Right lobe of liver (tissue), 6 donors: ENCODE results near the gene FIZ1. TPM values are rescaled to one million over a fixed set of nuclear protein-coding genes. Genes with fewer than 3 reads are reported as not detected.

Experiments used
- ATAC-seq, 4 donors: fragments of 200-7000 bp; cut with Tn5 transposase; one replicate each; pipeline ENCODE4 v1.9.1; 2020; ENCODE audit warnings: mild to moderate bottlenecking in 4 of 4, moderate library complexity in 4 of 4
- DNase-seq, 3 donors: peaks; one replicate each; pipeline ENCODE4 v3.0.0-alpha.2; 2020
- H3K27ac ChIP-seq, 3 donors: fragments of 200-600 bp; one replicate each; pipeline ENCODE4 v1.8.0; 2022
- H3K27me3 ChIP-seq, 2 donors: fragments of 200-600 bp; one replicate each; pipeline ENCODE4 v1.8.0; 2022
- H3K36me3 ChIP-seq, 4 donors: fragments of 200-600 bp; sonication (generic) in 1 of 4; one replicate each; pipeline versions ENCODE4 v1.5.1 to v1.8.0; 2017 to 2022; ENCODE audit warnings: control low read depth in 1 of 4
- H3K4me1 ChIP-seq, 4 donors: fragments of 200-600 bp; sonication (generic) in 1 of 4; one replicate each; pipeline versions ENCODE4 v1.5.1 to v1.8.0; 2017 to 2022; ENCODE audit warnings: control low read depth in 1 of 4
- H3K4me3 ChIP-seq, 3 donors: fragments of 200-600 bp; one replicate each; pipeline ENCODE4 v1.8.0; 2022
- H3K9me3 ChIP-seq, 4 donors: fragments of 200-600 bp; sonication (generic) in 1 of 4; one replicate each; pipeline versions ENCODE4 v1.5.1 to v1.8.0; 2017 to 2022; ENCODE audit warnings: control low read depth in 1 of 4
- CTCF ChIP-seq, 4 donors: fragments of 200-600 bp in 3 of 4; fragments of 450-650 bp in 1 of 4; IDR thresholded peaks; one replicate each; pipeline versions ENCODE4 v1.5.1 to v1.8.0; 2016 to 2022; ENCODE audit warnings: antibody characterized with exemption in 4 of 4, mild to moderate bottlenecking in 2 of 4
- POLR2A ChIP-seq: fragments of 450-650 bp; IDR thresholded peaks from one replicate; pipeline ENCODE4 v1.6.1; 2017; ENCODE audit warnings: antibody characterized with exemption, mild to moderate bottlenecking
- WGBS: methylation state at CpG from one replicate; pipeline ENCODE4 v1.1.6; 2018; ENCODE audit warnings: low coverage, low lambda C conversion rate; ENCODE audit not compliant: insufficient coverage; ENCODE audit errors: missing lambda C conversion rate; 5-methylcytosine and 5-hydroxymethylcytosine counted together
- intact Hi-C, 2 donors: fragments of 100-400 bp; cut with DNase I; formaldehyde crosslinking; loops; one replicate each; pipeline versions ENCODE4 v1.11.2 to v1.14.1; 2022
- long read RNA-seq: library from polyadenylated mRNA; unstranded; transcript quantifications from one replicate; pipeline ENCODE4 v2.0.0, GENCODE V29; 2019
- total RNA-seq, 6 experiments: library from RNA; depleted of rRNA in 2 of 6; stranded (reverse); fragments of >200 nt in 2 of 6; fragmentation: NEBNext Ultra II Directional in 3 of 6; extraction: Animal tissue kit (Norgen Biotek cat#: 25700) in 3 of 6; gene quantifications; one replicate each; pipeline versions ENCODE4 v1.1.0 to v1.2.4, GENCODE V29; 2016 to 2023
- donor health status: DM: no; HTN: yes; CAD: no.
- donor health status: DM: no; HTN: no; CAD: no.
- donor health status: DM: no; HTN: no; CAD: no.
- donor health status: DM: no; HTN: yes; CAD: no.
- donor health status: DM: no; HTN: yes; CAD: no.

The FIZ1 gene
- 10 to 100 TPM in 1 of 6 experiments, 1 to 10 TPM in 5; 3.0 to 13.1 (median 5.1) TPM for total RNA-seq
- long read RNA-seq, result 0 reads

GRCh38 chr19:55599468-55599841 is at the start of gene FIZ1:
FIZ1 (minus strand) TSS chr19:55599517; CDS start chr19:55597865, 1,652 bp downstream.
- DNase-seq, result peak; percentile 96 to 98 (median 98)
- ATAC-seq, result peak; percentile 83 to 90 (median 87)
- Histone ChIP-seq H3K9me3 (no peaks in the 10 kb centered on the region), H3K36me3 (peaks cover 0 to 9% (median 2%) of the 10 kb centered on the region in 4 donors), H3K27ac (peak within 1 kb of the TSS; percentile 87 to 97 (median 94)), H3K27me3 (no peaks in the 10 kb centered on the region), H3K4me1 (peaks cover 0 to 3% (median 1%) of the 10 kb centered on the region in 4 donors), H3K4me3 (peak within 1 kb of the TSS; percentile 84 to 99 (median 99))
- WGBS, result under 1% methylated on average over 21 of the region's 23 CpGs
- no peak for TF ChIP-seq CTCF (IDR thresholded peaks at IDR 0.05)
- no peak for TF ChIP-seq POLR2A
- intact Hi-C loops, result no loop called here

DNA sequence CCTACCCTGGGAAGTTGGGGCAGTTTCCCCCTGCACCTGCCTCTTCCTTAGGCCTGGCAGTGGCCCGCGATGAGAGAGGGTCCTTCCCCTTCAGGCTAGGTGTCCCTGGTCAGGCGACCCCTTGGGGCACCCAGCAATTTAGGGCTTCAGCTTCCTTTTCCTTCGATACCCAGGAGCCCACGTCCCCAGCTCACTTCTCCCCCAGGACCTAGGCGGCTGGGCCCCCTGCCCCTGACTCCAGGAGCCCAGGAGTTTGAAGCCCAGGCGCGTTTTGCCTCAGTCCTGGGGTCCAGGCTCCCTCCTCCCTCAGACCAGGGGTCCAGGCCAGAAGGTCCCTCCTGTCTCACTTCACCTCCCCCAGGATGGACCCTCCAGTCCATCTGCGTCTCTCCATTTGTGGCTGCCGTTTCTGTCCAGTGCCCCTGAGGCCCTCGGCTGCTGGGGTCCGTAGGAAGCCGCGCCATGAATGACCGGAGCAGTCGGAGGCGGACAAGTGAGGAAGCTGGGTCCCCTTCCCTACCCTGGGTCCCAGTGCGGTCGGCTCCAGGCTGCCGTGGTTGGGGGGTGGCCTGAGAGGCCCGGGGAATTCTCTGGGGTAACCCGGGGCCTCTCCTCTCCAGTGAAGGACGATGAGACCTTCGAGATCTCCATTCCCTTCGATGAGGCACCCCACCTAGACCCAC is 49.4 kb upstream of the FIZ1 start:
- intact Hi-C loops, result no loop called here
- Histone ChIP-seq H3K4me1 (peaks cover 0 to 20% (median 3%) of the 10 kb centered on the region in 4 donors), H3K36me3 (peaks cover 0 to 10% (median 0%) of the 10 kb centered on the region in 4 donors), H3K27ac (peak overlapping the region; percentile 34 to 81 (median 78)), H3K4me3 (peak overlapping the region; percentile 77 to 96 (median 89)), H3K9me3 (no peaks in the 10 kb centered on the region), H3K27me3 (no peaks in the 10 kb centered on the region)
- 24% methylated on average over 13 of the region's 25 CpGs for WGBS
- ATAC-seq, result no peak
- no peak for TF ChIP-seq CTCF (IDR thresholded peaks at IDR 0.05)
- no peak for TF ChIP-seq POLR2A
- DNase-seq, result peak in 1 of 3 donors; percentile 19

DNA sequence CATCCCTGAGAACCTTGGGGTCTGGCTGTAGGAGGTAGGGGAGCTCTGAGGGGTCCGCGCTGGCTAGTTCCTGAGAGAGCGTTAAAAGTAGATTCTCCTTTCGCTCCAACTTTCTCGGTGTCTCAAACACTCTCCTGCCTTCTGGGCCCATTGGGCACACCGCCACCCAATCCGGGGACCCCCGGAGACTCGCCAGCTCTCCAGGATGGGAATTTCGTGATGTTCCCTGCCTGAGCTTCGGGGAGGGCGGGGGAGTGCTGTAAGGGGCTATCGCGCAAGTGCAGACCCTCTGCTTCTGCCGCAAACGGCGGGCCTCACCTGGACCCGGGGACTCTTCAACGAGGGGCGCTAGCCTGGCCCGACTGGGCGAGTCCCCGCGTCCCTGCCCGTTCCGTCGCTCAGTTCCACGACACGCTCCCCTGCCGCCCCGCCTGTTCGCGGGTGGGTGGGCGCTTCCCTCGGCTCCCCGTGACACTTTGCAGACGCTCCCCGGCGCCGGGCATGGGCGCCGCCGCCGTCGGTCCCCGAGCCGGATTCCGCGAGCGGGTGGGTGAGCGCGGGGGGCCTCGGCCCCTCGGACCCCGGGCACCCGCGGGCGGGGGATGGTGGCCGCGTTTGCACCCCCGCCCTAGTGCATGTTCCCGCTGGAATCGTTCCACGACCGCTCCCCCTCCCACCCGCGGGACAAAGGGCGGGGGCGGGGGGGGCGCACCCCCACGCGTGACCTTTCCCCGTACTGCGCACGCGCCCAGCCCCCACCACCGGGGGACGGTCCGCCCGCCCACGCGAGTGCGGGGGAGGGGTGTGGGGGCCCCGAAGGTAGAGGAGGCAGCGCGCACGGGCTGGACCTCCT is 48.6 kb upstream of the FIZ1 start, which contains the start of gene CCDC106:
TSS of gene CCDC106 (plus strand) at position 481 of the 853 bp plus-strand sequence. CDS start 835 bp downstream, outside the sequence.
- intact Hi-C loops, result no loop called here
- DNase-seq (peak; percentile 66 to 75 (median 72)), ATAC-seq (peak; percentile 60 to 73 (median 62))
- Histone ChIP-seq H3K36me3 (peaks cover 0 to 10% (median 0%) of the 10 kb centered on the region in 4 donors), H3K27ac (peak within 1 kb of the TSS; percentile 34 to 81 (median 78)), H3K9me3 (no peaks in the 10 kb centered on the region), H3K27me3 (no peaks in the 10 kb centered on the region), H3K4me1 (peaks cover 0 to 24% (median 3%) of the 10 kb centered on the region in 4 donors), H3K4me3 (peak within 1 kb of the TSS; percentile 77 to 96 (median 89))
- WGBS, result no CpG with 5 or more reads among the region's 87 CpGs
- TF ChIP-seq POLR2A (no peak), CTCF (IDR thresholded peaks at IDR 0.05) (no peak)

DNA sequence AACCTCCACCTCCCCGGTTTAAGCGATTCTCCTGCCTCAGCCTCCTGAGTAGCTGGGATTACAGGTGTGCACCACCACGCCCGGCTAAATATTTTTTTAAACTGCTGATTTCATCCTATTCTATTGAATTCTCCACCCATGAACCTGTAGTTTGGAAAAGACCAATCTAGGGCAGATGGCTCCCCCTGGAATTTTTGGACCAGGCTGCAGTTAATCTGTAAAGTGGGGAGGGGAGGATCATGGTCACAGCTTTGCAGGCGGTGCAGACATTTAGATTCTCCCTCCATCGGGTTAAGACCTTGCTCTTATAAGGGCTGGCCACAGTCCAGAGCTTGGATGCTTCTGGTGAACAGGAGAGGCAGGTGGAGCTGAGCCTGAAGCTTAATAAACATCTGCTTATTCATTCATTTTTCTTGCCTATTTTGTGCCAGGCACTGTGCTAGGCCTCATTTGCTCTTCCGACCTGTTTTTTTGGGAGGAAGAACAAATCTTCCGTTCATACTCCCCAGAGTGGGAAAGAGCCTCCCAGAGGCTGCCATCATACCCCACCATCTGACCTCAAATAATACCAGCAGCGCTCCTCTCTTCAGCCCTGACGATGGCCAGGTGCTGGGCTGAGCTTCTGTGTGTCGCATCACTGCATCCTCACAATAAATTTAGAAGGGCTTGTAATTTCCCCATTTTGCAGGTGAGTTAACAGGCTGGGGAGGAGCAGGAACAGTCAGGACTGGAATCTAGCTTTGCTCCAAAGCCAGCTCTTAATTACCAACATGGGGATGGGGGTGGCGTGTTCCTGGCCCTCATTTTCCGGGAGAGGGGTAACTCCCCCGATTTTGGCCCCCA is 47.8 kb upstream of the FIZ1 start:
- WGBS, result 50% methylated on average over 10 of the region's 14 CpGs
- intact Hi-C loops, result no loop called here
- Histone ChIP-seq H3K36me3 (peaks cover 0 to 10% (median 0%) of the 10 kb centered on the region in 4 donors), H3K27ac (peak overlapping the region in 1 of 3 donors; percentile 81), H3K27me3 (no peaks in the 10 kb centered on the region), H3K9me3 (no peaks in the 10 kb centered on the region), H3K4me1 (peaks cover 0 to 33% (median 3%) of the 10 kb centered on the region in 4 donors), H3K4me3 (peak overlapping the region; percentile 77 to 96 (median 89))
- no peak for DNase-seq
- TF ChIP-seq CTCF (IDR thresholded peaks at IDR 0.05) (no peak), POLR2A (no peak)
- ATAC-seq, result no peak
